ENCODE results near the gene CAPN2.
"Not testable (repeated sequence)": the region's sequence is repeated elsewhere in the genome, so short reads cannot be mapped to it uniquely, and the experiment has no call there.

The CAPN2 gene

DNA sequence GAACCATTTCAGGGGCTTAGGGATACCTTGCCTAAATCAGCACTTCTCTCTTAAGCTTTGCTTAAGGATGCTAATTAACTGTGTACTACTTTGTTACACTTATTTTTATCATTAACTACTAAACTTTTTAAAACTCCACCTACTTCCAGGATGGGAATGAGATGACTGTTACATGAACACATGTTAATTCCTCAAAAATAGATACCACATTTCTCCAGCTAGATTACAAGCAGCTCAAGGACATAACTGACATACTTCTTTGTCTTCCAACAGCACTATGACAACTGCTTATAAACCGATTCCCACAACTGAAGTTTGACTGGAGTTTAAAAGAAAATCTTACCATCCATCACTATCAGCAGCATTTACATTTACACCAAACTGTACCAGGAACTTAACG lies 79.7 kb downstream of the CAPN2 start:
- DNase-seq (ENCODE audit: low read depth): no peak

DNA sequence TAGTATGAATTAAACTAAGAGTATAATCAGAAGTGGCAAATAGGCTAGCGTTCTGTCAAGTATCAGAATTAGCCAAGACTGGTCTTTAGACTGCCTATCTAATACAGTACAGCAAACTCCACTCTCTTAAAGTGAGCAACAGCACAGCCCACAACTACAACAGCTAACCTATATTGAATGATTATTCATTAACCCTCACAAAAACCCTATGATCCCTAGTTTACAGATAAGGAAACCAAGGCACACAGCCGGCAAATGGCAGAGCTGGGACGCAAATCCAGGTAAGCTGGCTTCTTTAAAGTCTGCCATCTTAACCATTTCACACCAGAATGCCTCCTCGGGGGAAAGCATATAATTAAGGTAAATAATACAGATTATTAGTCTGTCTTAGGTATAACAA lies 81.4 kb downstream of the CAPN2 start:
- DNase-seq (ENCODE audit: low read depth): no peak

DNA sequence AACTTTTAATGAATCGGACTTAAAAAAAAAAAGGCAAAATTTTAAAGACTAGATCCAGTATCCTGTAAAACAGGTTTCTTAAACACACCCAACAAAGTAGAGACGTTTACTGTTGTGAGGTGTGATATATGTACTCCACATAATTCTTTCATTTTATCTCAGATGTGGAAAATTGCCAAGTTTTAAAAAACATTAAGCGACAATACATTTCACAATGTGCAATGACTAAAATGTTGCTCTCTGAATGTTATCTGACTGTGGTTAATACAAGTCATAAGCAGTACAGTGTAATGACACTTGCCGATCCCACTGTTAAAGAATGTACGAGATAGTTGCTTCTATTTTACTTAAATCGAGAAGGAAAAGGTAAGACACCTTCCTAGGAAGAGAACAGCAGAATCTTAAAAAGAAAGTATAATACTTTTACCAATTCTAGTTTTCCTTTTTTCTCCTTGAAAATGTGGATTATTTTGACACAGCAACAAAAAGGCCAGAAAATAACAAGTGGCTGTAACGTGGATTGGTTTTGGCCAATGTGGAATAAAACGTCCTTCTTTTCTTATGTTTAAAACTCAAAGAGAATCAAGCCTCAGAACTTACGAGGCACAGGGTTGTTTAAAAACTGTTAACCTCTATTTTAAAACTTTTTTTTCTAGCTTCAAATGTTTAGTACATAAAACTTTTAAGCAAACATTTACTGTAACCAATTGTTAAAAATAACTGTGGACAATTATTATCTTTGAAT lies 82.0 kb downstream of the CAPN2 start:
- DNase-seq (ENCODE audit: low read depth): no peak

DNA sequence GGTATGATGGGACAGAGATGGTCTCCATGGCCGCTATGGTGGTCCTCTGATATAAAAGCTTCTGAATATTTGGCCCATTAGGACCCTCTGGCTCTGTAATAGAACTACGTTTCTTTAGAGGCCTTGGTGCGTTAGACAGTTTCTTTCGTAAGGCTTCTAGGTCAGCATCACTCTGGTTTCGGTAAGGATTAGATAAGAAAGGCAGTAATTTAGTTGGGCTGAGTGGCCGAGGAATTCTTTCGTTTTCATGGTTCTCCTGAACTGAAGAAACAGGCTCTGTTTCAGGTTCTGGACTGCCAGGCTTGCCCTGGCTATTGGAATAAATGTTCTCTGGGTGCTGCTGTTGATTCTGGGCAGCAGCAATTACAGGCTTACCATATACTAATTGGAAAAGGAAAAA lies 83.9 kb downstream of the CAPN2 start:
- DNase-seq (ENCODE audit: low read depth): no peak

DNA sequence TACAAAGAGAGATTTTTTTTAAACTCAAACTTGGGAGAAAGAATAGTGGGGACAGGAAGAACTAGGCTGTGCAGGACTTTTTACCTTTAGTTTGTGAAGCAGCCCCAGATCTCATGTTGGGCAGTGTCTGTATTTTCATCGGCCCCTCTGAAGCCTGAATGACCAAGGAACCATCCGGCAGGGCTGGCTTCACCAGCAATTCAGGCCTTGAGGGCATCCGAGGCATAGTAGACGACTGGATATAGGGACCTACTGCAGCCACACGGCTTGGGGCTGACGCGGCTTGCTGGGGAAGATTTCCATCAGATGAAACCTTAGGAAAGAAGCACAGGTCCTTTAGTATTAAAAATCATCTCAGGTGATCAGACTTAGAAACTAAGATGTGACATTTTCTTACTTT lies 89.7 kb downstream of the CAPN2 start:
- DNase-seq (ENCODE audit: low read depth): no peak

DNA sequence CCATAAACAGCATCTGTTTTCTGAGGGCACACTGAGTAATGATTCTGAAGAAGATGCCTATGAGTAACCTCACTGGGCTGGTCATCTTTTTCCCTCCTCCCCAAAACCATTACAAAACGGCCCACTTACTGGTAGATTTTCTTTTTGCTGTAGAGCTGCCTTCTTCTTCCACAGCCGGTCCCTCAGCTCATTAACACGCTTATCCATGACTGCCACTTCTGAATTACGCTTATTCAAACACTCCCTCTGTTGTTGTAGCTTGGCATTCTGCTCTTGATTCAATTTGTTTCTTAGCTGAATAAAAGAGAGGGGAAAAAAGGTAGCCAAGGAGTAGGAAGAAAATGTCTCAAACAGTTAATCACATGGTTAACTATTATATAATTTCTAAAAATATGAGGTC lies 90.3 kb downstream of the CAPN2 start:
- no peak for DNase-seq (ENCODE audit: low read depth)

DNA sequence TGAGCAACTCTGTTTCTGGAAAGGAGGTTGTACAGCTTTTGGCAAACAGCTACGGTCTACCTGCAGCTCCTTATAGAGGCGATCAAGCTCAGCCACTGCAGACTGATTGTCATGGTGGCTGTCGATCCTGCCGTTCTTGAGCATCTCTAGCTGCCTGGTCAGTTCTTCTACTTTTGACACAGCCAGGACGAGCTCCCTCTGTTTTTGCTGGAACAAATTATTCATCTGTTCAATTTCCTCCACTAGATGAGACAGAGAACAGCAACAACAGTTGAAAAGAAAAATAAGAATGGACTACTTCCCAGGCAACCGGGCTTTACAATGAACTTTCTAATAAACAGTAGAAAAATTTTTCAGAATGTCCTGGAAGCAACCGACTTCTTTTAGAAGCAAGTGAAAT lies 90.9 kb downstream of the CAPN2 start:
- DNase-seq (ENCODE audit: low read depth): no peak

DNA sequence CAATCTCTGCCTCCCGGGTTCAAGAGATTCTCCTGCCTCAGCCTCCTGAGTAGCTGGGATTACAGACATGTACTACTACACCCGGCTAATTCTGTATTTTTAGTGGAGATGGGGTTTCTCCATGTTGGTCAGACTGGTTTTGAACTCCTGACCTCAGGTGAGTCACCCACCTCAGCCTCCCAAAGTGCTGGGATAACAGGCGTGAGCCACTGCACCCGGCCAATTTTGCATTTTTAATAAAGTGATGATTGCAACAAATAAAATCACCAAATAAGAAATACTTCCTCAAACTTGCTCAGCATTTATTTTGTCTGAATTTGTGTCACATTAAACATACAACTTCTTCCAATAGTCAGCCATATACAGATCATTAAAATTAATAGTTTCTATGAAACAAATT lies 97.6 kb downstream of the CAPN2 start:
- DNase-seq (ENCODE audit: low read depth): not testable (repeated sequence)

DNA sequence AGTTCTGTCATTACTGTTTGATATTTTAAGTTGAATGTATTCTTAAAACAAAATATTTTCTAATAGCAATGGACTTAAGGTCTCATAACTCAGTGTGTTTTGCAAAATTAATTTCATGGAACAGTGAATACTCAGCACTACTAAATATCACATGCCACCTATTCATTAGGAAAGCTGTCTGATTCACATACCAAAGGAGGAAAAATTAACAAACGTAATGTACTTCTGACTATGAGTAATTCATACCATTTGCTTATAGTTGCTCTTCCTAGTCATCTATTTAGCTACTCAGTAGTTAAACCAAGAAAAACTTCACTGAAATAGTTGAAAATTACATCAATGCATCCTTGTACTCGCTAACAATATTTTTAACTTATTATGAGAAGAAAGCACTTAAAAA lies 98.2 kb downstream of the CAPN2 start:
- no peak for DNase-seq (ENCODE audit: low read depth)

DNA sequence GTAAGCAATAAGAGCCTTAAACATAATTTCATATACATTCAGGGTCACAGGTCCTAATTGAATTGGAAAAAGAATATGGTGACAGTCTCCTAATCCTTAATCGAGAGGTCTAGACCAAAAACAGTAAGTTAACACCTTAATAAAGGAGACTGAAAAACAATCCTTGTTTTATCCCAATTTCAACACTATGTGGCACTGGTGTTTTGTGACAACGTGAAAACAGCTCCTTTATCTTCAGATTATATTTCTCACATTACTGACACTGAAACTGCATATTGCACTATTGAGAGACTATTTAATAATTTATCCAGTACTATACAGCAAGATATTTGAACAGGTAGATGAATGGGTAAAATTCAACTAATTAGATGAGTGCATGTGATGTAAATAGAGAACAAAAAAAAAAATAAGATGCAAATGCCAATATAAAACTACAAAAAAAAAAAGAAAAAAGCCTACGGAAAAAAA lies 99.3 kb downstream of the CAPN2 start:
- no peak for DNase-seq (ENCODE audit: low read depth)

DNA sequence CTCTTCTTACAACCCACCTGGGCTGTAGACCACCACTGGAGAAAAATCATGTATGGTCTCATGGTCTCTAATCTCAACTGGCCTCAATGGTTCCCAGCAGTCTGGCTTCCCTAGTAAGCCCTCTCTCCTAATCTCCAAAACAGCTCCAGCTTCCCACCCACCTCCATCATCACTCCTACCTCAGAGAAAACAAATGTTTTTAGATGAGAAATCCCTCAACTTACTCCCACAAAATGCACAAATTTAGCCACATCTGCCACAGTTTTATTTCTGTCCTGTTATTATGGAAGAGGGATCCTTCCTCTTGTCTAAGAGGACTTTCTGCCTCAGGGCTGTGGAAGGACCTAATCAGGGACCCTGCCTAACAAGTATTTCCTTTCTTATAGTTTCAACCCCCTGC lies 101.3 kb downstream of the CAPN2 start:
- DNase-seq (ENCODE audit: low read depth): no peak

DNA sequence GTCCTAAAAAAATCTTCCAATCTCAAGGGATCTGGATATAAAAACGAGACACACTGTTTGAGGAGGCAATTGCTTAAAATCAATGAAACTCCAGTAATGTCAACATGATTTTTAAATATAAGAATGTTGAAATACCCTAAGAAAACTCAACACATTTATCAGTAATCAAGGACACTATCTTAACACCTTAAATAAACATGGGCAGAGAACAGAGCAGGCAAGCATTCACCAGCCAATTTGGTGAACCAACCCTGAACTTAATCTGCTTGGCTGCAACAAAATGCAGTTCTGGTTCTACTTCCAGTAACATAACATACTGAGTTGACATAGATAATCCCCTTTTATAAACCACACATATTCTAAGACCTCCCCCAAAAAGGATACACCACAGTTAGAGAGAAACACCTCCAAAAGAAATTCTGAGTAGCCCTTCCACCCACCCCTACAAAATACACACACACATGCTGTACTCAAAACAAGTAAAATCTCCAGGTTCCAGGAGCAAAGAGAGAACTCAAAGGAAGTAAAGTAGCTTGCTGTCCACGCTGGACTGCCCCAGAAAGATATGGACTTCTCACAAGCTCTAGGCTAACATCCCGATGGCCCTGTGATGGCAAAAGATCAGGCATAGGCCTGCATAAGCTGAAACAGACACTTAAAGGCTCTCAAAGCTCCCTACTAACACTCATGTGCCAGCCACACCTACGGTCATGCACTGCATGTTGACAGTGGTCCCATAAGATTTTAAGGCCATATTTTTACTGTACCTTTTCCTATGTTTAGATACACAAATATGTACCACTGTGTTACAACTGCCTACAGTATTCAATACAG lies 102.9 kb downstream of the CAPN2 start:
- DNase-seq (ENCODE audit: low read depth): no peak

DNA sequence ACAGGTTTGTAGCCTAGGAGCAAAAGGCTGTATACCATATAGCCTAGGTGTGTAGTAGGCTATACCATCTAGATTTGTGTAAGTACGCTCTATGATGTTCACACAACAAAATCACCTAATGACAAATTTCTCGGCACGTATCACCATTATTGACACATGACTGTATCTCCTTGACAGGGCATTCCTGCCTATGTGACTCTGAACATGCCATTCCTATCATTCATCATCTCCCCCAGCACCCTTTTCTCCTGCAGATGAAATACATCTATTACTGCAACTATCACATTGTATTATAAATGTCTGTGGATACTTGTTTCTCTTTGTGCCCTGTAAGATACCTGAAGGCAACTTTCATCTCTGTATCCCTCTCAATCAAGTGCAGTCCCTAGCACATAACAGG lies 103.5 kb downstream of the CAPN2 start:
- no peak for DNase-seq (ENCODE audit: low read depth)

DNA sequence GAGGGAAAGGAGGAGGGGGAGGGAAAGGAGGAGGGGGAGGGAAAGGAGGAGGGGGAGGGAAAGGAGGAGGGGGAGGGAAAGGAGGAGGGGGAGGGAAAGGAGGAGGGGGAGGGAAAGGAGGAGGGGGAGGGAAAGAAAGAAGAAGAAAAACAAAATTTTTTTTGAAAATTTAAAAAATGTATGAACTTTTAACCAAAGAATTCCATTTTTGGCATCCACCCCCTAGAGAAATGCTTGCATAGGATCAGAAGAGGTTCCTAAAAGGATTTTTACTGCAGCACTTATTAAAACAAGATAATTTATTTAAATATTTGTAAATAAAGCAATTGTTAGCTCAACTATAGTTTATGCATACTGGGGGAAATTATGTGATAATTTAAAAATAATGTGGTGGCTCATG lies 104.9 kb downstream of the CAPN2 start:
- not testable (repeated sequence) for DNase-seq (ENCODE audit: low read depth)

DNA sequence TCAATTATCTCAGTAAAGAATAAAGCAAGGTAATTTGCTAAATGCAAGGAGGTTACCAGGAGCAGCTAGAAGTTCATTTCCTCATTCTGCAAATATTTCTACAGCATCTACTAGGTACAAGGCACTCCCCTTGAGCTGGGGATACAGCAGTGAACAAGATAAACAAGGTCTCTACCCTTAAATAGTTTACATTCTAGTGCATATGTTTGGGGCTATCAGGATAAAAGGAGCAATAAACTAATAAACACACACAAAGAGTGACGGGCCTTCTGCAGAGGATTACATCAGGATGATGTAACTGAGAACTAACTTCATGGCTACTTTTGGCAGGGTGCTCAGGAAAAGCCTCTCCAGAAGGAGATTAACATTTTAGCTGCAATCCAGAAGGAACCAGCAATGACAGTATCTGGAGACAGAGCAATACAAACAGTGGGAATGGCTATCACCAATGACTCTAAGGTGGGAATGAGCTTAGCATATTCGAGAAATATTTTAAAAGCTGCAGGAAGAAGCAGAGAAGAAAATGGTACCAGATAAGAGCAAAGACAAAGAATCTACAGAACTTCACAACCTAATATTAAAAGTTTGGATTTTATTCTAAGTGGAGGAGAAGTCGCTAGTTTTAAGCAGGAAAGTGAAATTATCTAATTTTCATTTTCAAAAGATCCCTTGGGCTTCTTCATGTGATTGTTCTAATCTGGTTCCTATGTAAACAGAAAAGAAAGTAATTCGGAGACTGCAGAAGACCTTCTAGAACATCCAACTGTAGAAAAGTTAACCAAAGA lies 107.6 kb downstream of the CAPN2 start:
- DNase-seq (ENCODE audit: low read depth): no peak

DNA sequence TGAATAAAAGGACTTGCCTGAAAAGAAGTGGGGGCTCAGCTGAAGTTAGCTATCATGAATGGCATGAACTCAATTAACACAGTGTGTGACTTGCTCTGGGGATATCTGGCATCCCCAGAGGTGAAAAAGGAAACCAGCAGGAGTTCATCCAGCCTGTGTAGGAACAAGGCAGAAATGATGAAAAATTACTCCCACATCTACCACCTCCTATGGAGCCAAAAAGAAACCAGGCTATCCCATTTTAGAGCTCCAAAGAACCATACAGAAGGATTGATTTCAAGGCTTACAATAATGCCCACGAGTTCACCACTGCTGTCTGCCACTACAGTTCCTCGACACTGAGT lies 108.1 kb downstream of the CAPN2 start:
- no peak for DNase-seq (ENCODE audit: low read depth)

DNA sequence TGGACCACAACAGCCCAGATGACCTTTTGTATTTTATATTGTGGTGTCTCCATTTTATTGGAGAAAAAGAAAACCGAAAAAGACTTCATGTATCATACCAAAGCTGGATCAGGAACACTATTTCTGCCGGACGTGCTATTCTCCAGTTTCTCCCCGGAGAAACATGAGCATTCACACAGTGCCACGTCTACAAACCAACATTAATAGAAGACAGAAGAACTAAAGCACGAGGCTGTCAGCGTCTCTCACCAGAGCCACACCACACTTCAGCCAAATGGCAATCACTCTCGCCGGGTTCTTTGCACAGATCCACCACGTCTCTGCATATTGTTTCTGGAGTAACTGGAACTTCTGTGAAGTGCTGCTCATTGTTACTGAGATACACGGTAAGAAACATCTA lies 108.6 kb downstream of the CAPN2 start:
- no peak for DNase-seq (ENCODE audit: low read depth)

DNA sequence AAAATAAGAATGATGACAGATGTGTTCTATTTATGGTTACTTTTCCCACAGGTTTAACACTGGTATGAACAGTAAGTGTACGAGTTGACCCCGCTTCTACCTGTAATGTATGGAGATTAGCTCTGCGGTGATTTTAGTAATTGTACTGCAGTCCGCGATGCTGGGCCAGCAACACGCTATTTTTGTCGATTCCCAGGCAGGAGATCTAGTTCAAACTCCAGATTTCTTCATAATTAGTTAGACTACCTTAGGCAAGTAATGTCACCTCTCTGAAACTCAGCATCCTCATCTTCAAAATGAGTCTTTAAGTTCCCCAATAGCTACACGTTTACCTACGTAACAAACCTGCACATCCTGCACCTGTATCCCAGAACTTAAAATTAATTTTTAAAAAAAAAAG lies 111.9 kb downstream of the CAPN2 start:
- DNase-seq (ENCODE audit: low read depth): no peak

DNA sequence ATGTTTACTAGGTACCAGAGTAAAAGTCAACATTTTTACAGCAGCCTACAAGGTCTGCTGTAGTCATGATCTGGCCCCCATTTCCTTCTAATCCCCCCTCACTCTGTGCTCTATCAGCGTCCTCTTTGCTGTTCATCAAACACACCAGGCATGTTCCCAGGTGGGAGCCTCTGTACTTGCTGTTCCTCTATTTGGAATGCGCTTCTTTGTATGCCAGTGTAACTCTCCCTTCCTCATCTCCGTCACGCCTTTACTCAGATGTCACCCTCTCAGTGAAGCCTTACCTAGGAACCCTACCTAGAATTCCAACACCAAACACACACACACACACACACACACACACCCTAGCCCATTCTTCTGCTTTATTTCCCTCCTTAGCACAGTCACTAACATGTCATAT lies 112.4 kb downstream of the CAPN2 start:
- no peak for DNase-seq (ENCODE audit: low read depth)
